HG02970 (cell line): ENCODE measurements around the gene PCDHGA8.
"Not testable (repeated sequence)": the region's sequence is repeated elsewhere in the genome, so short reads cannot be mapped to it uniquely, and the experiment has no call there.

Experiments used
- ATAC-seq: cut with Tn5 transposase; IDR thresholded peaks from one replicate; pipeline ENCODE4 v1.9.1; 2021; ENCODE audit warnings: mild to moderate bottlenecking, moderate library complexity, moderate number of reproducible peaks; ENCODE audit not compliant: unreplicated experiment, low FRiP score

PCDHGA8 gene

GRCh38 chr5:141369994-141370848 is 22.2 kb upstream of the PCDHGA8 start, which contains the start of gene PCDHGB3:
PCDHGB3 (plus strand) TSS chr5:141370242; CDS start chr5:141370395, 153 bp downstream.
- ATAC-seq: no peak

- no peak for ATAC-seq
Measured at GRCh38 chr5:141371572-141372475, 20.6 kb upstream of the PCDHGA8 start.

- no peak for ATAC-seq
Measured at GRCh38 chr5:141373673-141374317, 18.6 kb upstream of the PCDHGA8 start, which contains the start of gene PCDHGA6. PCDHGA6 (plus strand) TSS chr5:141373891; CDS start chr5:141374084, 193 bp downstream.

GRCh38 chr5:141374627-141375026 is 17.8 kb upstream of the PCDHGA8 start:
- ATAC-seq: no peak

- ATAC-seq: not testable (repeated sequence)
Measured at GRCh38 chr5:141375444-141376155, 16.8 kb upstream of the PCDHGA8 start.

- ATAC-seq: no peak
Measured at GRCh38 chr5:141382469-141383294, 9.8 kb upstream of the PCDHGA8 start, which contains the start of gene PCDHGA7. PCDHGA7 (plus strand) TSS chr5:141382742; CDS start chr5:141382900, 158 bp downstream.

GRCh38 chr5:141383345-141383744 is 9.1 kb upstream of the PCDHGA8 start:
- no peak for ATAC-seq

GRCh38 chr5:141384471-141385267 is 7.8 kb upstream of the PCDHGA8 start:
- ATAC-seq: no peak

- ATAC-seq: not testable (repeated sequence)
Measured at GRCh38 chr5:141387557-141388311, 4.7 kb upstream of the PCDHGA8 start, which contains the start of gene PCDHGB4. PCDHGB4 (plus strand) TSS chr5:141387698; CDS start chr5:141387885, 187 bp downstream.

- no peak for ATAC-seq
Measured at GRCh38 chr5:141388661-141389060, 3.8 kb upstream of the PCDHGA8 start.

- no peak for ATAC-seq
Measured at GRCh38 chr5:141389153-141390042, 3.0 kb upstream of the PCDHGA8 start.

- ATAC-seq: no peak
Measured at GRCh38 chr5:141393267-141393666, 834 bp downstream of the PCDHGA8 start.

- not testable (repeated sequence) for ATAC-seq
Measured at GRCh38 chr5:141394401-141395187, 2.2 kb downstream of the PCDHGA8 start.

GRCh38 chr5:141397756-141398551 is 5.5 kb downstream of the PCDHGA8 start, which contains the start of gene PCDHGB5:
PCDHGB5 (plus strand) TSS chr5:141397947; CDS start chr5:141398128, 181 bp downstream.
- not testable (repeated sequence) for ATAC-seq

- ATAC-seq: no peak
Measured at GRCh38 chr5:141398608-141399007, 6.2 kb downstream of the PCDHGA8 start.
